SK-N-SH treated with all-trans-retinoic acid at 6 μM for 48 hours (cell line): ENCODE measurements around the gene PAMR1.

ENCODE experiments used
- ARNTL ChIP-seq: fragments of 450-650 bp; formaldehyde crosslinking; IDR thresholded peaks from 2 replicates; pipeline ENCODE4 v1.5.0; 2020; ENCODE audit warnings: low read depth, mild to moderate bottlenecking, moderate library complexity, borderline replicate concordance
- CREB5 ChIP-seq: fragments of 250-450 bp; sonication (Bioruptor Pico); IDR thresholded peaks from 2 replicates; pipeline ENCODE4 v1.5.1; 2020; ENCODE audit warnings: low read depth, mild to moderate bottlenecking, moderate library complexity
- ESRRG ChIP-seq: fragments of 250-450 bp; sonication (Bioruptor Pico); IDR thresholded peaks from 2 replicates; pipeline ENCODE4 v1.6.1; 2021; ENCODE audit warnings: mild to moderate bottlenecking
- GLIS3 ChIP-seq: fragments of 250-450 bp; sonication (Bioruptor Pico); IDR thresholded peaks from 2 replicates; pipeline ENCODE4 v1.5.0; 2020; ENCODE audit warnings: mild to moderate bottlenecking, moderate library complexity
- ISL1 ChIP-seq: fragments of 250-450 bp; sonication (Bioruptor Pico); IDR thresholded peaks from 2 replicates; pipeline ENCODE4 v2.1.2; 2022; ENCODE audit warnings: mild to moderate bottlenecking, moderate library complexity
- RARB ChIP-seq: fragments of 250-450 bp; sonication (Bioruptor Pico); IDR thresholded peaks from 2 replicates; pipeline ENCODE4 v1.8.0; 2021; ENCODE audit warnings: mild to moderate bottlenecking, moderate library complexity
- TSHZ2 ChIP-seq: fragments of 250-450 bp; sonication (Bioruptor Pico); IDR thresholded peaks from 2 replicates; pipeline ENCODE4 v1.5.0; 2020; ENCODE audit warnings: mild to moderate bottlenecking, moderate library complexity
- ZFP3 ChIP-seq: fragments of 250-450 bp; sonication (Bioruptor Pico); IDR thresholded peaks from 2 replicates; pipeline ENCODE4 v1.5.0; 2020; ENCODE audit warnings: mild to moderate bottlenecking, moderate library complexity
- ZNF70 ChIP-seq: fragments of 450-650 bp; formaldehyde crosslinking; IDR thresholded peaks from 2 replicates; pipeline ENCODE4 v1.5.0; 2020; ENCODE audit warnings: mild to moderate bottlenecking, moderate library complexity

DNA sequence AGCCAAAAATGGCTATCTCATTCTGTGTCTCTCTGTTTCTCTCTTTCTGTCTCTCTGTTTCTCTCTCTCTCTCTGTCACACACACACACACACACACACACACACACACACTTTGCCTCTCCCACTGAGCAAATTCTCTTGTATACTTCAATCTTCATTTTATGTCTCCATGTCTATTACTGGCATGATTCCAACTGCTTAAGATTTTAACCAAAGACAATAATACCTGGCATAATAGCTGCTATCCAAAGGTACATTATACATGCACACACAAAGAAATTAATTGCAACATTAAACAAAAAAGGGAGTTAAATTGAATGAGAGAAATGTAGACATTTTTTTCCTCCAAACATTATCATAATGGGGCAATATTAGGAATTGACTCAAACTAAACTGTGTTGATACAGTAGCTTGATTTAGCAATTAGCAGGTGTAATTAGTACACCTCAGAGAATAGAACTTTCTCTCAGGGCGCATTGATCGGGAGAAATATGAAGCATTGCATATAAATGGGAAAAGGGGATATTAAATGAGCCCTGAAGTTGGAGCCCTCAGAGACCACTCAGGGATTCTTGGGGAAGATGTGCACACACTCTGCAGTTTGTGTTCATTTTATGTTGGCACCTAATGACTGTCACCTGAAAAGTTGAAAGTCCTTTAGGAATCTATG, 88.7 kb downstream of the PAMR1 start:
- TF ChIP-seq RARB (CRISPR knock-in tag) (no peak), CREB5 (CRISPR knock-in tag) (no peak), TSHZ2 (CRISPR knock-in tag) (no peak), ISL1 (CRISPR knock-in tag) (no peak), GLIS3 (CRISPR knock-in tag) (no peak), ESRRG (no peak), ZFP3 (no peak), ARNTL (CRISPR knock-in tag) (no peak), ZNF70 (CRISPR knock-in tag) (no peak)
